GM18858 (cell line): Measurements from ENCODE around the gene FMNL2.

Experiments
- ATAC-seq: cut with Tn5 transposase; IDR thresholded peaks from one replicate; pipeline ENCODE4 v1.9.1; 2021; ENCODE audit not compliant: unreplicated experiment

Gene FMNL2

DNA sequence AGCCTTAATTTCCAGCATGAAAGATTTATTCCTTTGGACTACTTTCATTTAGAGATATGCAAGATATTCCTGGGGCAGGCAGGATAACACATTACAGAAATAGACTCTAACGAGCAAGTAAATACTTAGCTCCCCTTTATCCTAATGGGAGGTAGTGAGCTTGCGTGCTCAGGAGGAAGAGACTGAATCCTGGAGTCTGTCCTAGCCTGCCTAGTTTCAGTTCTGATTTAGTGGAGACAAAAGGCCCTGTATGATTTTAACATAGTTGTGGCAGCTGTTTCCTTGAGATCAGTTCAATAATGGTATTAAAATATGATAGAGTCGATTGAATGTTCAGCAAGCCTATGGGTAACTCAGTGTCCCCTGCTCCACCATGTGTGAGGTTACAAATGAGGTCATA, 109.5 kb downstream of the FMNL2 start:
- ATAC-seq: no peak

DNA sequence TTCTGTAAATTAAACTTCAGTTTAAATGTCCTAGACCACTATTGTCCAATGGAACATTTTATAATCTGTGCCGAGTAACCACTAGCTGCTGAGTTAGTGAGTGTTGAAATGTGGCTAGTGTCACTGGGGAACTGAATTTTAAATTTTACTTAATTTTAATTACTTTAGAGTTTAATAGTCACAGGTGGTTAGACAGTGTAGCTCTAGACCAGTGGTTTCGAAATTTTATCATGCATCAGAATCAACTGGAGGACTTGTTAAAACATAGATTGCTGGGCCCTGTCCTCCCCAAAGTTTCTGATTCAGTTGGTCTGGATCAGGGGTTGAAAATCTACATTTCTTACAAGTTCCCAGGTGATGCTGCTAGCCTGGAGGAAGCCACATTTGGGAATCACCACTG, 110.4 kb downstream of the FMNL2 start:
- no peak for ATAC-seq

DNA sequence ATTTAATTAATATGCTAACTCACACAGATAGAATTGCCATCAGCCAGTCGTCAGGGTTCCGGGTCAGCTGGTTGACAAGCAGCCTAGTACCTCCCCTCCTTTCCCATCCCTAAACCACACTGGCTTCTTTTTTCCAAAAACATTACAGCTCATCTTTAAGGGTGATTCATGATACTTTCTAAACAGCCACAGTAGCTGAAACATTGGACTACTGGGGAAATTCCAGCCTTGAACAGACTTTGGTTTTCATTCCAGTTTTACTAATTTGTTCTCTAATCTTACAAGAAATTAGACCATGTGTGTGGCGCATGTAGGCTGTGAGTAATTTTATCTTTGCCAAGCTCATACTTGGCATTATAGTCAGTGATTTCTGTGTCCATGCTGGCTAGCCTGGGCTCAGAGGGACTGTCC, 110.8 kb downstream of the FMNL2 start:
- ATAC-seq: no peak

DNA sequence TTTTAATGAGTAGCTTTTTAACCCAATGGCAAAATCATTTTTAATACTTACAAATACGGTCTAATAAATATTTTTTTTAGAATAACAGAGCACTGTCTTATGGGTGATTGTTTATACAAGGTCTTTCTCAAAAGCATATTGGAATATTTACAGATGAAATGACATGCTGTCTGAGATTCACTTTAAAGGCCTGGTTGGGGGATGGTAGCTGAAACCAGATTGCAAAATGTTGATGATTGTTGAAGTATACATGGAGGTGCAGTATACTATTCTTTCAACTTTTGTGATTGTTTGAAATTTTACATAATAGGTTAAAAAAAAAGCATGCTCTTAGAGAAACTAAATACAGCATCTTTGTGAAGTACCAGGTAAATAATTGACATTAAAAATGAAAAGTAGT, 111.2 kb downstream of the FMNL2 start:
- no peak for ATAC-seq

DNA sequence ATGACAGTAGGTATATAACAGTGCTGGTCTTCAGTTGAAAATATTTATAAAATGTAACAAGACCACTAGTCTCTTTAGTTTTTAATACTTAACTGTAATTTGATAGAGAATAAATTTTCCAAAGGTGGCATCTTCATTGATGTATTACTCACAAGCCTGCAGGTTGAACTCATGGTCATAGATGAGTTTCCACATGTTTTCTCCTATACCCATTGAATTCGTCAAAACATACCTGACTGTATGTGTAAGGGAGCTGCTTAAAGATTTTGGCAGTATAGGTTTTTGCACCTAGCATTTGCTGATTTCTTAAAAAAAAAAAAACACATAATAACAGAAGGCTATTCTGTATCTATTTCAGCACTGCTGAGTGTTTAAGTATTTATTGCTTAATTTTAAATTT, 112.9 kb downstream of the FMNL2 start:
- ATAC-seq: no peak

DNA sequence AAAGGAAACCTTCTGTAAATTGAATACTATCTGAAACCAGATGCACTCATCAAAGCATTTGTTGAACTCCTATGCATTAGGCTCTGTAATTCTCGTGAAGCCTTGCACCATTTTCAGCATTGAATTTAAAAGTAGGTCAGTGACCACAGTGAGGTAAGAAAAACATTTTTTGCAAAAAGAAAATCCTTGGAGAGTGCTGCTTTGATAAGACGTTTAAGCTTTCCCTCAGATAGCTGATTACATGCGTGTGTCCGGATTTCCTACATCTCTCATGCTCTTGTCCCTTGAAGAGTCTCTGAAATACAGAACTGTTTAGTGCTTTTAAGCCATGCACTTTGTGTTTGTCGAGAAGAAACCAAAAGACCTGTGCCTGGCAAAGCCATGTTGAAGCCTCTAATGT, 113.6 kb downstream of the FMNL2 start:
- no peak for ATAC-seq

DNA sequence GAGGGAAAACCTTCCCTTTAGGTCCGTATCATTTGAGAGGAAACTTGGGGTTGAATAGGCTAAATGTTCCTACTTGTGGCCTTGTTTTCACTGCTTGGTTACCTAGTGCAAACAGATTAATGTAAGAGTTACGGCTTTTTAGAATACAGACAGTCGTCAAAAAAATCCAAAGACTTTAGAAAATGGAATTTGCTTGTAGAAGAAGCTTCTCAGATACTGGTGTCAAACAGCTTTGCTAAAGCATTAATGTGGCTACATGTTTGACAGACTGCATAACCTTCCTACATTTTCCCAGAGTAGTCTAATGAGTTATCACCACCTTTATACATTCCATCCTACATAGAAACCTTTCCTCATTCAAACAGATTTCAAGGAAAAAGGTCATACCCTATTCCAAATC, 114.6 kb downstream of the FMNL2 start:
- no peak for ATAC-seq

DNA sequence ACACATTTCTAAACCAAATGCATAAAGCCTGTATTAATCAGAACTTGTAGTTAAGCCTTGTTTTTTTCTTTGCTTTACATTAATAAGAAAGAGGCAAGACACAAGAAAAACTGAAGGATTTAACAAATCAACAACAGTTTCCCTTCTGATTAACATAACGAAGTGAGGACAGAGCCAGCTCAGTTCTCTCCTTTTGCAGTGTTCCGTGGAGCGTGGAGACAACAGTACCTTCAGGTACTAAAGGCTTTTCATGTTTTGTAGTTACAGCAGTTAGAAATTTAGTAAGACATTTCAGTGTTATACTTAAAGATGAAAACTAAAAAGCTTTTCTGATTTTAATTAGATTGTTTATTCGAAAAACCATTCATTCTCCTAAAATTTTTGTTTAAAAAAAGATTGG, 115.2 kb downstream of the FMNL2 start:
- no peak for ATAC-seq

DNA sequence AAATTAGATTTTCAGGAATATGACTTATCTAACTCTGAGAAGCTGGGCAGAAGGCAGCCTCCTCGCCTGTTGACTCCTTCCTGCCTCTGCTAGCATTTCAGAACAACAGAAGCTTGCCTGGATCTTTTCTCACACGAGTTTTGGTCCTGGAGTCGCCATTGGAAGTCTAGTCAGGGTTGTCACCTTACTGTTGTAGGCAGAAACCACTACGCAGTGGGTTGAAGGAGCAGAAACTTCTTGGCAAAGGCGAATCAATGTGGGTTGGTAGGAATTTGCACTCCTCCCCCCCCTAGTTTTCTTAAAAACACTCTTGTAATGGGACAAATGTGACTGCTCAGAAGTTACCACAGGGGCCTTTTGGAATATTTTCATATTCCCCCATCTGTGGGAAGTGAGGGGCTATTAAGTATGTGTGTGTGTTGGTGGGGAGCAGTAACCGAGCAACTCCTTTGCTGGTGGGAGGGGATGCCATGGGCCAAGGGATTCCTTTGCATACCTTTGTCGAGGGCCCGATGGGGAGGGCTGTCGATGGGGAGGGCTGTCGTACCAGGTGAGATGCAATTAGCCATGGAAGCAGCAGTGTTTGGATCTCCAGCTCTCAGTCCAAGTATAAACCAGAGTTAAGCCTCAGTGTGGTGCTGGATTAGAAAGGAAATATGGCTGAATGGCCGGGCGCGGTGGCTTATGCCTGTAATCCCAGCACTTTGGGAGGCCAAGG, 117.4 kb downstream of the FMNL2 start:
- no peak for ATAC-seq

DNA sequence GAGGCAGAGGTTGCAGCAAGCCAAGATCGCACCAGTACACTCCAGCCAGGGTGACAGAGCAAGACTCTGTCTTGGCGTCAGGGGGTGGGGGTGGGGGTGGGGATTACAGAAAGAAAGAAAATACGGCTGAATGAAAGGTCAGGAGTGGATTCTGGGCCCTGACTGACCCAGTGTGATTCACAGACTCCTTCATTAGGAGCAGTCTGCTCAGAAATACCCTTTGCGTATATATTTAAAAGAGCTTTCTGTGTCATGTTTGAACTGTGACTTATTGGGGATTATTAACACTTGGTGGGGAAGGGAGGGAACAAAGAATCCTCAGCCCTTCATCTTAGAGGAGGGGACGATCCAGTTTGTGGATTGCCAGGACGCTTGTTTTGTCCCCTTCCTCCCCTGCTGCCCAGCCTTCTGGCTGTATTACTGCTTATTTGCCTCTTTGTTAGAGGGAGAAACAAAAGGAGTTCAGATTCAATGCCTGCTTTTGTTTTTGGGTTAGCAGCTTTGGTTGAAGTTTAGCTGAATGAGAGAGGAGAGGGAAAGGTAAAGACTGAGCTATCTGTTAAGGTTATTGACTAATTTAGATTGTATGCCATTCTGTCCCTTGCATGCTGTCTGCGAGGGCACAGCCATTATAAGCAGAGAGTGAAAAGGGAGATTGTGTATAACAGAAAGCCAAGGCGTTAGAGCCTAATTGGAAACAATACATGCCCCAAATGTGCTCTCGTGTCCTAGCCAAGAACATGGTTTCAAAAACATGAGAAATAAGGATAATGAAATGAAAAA, 118.3 kb downstream of the FMNL2 start:
- ATAC-seq: no peak

DNA sequence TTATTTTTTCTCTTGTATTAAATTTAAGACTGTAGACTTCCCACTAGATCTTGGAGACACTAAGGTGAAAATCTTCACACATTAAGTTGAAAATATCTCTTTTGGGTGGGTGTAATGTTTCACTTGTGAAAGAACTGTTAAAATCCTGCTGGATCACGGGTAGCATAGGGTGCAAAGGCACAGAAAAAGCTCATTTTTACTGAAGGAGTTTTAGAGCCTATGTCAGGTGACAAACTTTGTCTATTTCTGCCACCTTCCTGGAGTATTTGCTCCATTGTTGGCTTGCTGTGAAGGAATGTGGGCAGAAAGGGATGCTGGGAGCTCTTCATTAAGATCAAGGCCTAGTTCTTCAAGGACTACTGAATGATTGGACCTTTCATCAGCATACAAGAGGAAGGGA, 119.4 kb downstream of the FMNL2 start:
- no peak for ATAC-seq

DNA sequence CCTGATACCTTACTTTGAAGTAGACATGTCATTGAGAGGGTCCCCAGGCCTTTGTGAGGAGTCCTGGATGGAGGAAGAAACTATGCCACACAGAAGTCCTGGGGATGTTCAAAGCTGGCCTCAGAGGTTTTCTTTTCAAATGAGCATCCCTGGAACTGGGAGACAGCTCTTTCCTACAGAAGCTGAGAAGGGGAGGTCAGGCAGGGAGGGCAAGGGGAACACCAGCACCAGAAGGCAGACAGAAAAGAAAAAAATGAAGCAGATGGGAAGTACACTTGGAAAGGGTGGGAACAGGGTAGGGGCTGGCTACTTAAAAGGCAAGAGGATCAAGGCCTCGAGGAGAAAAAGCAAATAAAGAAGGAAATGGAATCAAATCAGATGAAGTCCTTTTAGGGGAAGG, 120.0 kb downstream of the FMNL2 start:
- ATAC-seq: no peak

DNA sequence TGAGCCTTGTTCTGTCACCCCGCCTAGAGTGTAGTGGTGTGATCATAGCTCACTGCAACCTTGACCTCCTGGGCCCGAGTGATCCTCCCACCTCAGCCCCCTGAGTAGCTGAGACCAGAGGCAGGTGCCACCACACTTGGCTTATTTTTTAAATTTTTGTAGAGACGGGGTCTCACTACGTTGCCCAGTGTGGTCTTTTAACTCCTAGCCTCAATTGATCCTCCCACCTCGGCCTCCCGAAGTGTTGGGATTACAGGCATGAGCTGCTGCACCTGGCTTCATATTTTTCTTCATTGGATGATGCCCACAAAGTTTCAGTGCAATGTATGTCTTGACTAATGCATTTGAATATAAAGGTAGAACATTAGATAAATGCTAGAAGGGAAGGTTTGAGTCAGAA, 120.8 kb downstream of the FMNL2 start:
- ATAC-seq: no peak

DNA sequence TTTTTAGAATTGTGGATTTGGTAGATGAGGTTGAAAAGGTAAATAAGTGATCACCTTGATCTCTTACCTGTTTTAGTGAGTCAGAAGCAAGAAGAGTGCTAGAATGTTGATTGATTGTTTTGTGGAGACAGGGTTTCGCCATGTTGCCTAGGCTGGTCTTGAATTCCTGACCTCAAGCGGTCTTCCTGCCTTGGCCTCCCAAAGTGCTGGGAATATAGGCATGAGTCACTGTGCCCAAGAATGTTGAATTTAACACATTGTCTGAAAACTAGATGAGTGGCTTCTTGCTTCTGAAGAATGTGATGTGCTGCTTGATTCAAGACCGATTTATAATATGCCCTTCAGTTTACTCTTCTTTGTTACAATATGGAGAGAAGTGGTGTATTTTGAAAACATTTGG, 121.3 kb downstream of the FMNL2 start:
- ATAC-seq: no peak

DNA sequence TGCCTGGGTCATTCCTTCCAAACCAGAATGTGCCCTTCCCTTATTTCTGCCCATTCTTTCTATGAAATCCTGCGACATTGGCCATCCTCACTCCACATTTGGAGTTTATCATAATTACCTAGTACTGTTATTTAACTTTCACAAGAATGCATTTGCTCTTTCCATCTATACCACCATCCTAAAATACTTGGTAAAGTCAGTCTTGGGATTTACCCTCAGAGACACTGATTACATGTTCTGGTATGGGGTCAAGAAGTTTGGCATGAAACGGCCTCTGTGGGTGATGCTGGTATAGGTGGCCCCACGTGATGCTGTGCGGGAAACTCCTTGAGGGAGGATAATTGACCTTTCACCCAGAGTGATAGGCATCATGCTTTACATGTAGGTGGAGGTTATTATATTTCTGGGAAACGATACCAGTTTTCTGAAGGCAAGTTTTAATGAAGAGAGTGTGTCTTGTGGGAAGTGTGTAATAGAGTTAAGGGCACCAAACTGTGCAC, 123.5 kb downstream of the FMNL2 start:
- no peak for ATAC-seq

DNA sequence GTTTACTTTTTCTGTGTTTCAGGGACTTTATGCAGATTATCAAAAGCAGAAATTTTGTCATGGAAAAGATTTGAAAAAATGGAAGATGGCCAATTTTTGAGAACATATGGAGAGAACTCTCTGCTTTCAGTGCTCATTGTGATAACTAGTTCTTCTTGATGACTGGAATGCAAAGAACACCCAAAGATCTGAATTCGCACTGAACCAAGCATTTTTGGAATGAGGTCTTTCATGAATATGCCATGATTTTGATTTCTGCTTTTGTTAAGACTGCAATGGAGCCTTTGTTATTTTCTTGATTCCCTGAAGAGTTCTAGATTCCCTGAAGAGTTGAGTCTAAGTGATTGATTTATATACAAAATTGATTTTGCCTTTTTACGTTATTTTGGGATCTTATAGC, 124.1 kb downstream of the FMNL2 start:
- no peak for ATAC-seq

DNA sequence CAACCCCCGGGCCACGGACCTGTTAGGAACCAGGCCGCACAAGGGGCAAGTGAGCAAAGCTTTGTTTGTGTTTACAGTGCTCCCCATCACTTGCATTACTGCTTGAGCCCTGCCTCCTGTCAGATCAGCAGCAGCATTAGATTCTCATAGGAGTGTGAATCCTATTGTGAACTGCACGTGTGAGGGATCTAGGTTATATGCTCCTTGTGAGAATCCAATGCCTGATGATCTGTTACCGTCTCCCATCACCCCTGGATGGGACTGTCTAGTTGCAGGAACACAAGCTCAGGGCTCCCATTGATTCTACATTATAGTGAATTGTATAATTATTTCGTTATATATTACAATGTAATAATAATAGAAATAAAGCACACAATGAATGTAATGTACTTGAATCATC, 125.6 kb downstream of the FMNL2 start:
- no peak for ATAC-seq

DNA sequence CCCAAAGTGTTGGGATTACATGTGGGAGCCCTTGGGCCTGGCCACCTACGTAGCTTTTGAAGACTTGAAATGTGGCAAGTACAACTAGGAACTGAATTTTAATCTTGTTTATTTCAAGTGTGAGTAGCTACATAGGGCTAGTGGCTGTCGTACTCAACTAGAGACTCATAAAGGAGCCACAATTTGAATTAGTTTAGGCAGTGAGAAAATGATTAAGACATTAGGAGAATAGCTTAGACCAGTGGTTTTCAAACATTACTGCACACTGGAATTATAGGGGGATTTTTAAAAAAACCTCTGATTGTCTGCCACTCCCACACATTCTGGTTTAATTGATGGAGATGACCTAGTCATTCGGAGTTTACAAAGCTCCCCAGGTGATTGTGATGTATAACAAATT, 127.1 kb downstream of the FMNL2 start:
- no peak for ATAC-seq

DNA sequence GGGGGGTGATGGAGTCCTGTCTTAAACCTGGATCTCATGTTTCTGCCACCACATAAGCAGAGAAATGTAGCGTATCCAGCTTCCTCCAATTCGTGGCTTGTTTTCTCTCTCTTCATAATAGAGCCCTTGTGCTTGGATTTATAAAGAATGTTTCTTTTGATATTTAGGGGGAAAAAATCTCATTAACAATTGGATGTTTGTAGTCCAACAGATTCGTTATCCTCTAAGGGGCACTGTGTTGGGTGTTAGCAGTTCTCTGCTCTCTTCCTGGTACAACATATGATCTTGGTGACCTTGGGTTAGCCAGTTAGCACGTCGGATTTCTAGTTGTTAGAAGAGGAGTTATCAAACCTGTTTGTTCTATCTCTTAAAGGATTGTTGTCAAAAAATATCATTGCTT, 127.8 kb downstream of the FMNL2 start:
- ATAC-seq: no peak

DNA sequence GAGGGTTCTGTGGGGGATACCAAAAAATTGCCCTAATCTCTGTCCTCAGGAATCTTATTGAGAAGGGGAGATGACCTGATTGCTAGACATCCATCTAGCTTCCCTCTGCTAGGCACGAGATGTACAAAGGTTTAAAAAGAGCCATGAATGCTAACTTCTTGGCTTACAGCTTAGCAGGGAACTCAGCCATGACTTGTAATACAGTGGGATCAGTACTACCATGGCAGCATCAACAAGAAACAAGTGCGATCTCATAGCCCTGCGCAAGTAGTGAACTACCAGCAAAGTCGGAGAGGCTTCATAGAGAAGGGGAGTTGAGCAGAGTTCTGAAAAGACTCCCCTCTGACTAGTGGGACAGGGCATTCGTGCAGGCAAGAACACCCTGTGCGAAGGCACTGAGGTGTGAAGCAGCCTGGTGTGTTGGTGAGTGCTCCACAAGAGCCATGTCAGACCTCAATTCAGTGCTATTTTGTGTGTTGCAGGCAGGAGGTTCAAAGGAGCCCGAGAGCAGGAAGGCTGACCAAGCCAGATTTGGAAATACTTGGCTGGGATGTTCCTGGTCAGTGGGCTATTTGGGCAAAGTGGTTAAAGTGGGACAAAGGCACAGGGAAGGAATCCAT, 130.0 kb downstream of the FMNL2 start:
- no peak for ATAC-seq

DNA sequence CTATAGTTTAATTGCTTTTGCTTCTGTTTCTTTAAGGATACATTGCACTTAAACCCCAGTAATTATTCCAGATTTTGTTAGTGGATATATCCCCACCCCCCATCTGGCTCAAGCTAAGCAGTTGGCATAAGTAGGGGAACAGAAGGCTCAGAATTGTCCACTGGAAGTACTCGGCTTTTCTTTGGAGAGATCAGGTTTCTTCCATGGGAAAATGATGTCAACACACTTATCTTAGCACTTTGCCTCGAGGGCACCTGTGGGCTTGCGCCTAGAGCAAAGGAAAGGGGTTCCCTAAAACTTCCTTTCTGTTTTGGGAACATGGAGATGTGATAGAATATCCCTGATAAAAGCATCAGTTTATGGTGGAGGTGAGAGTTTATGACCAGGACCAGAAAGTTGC, 130.6 kb downstream of the FMNL2 start:
- no peak for ATAC-seq

DNA sequence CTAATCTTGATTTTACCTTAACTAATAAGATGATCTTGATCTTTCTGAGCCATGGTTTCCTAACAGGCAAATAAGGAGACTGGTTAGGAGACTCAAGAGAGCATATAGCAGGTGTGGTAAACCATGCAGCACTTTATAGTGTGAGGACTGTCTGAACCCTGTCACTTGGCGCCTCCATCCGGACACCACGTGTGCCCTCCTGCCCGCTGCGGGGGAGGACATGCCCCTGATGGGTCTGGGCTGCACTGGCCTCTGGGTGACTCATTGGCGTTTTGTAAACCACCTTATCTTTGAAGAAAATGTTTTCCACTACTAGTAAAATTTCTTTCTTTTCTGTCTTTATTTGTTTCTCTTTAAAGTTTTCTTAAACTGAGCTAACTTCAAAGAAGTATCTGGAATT, 131.1 kb downstream of the FMNL2 start:
- no peak for ATAC-seq
